ENCODE measurements around the gene SPECC1L.

The SPECC1L gene

DNA sequence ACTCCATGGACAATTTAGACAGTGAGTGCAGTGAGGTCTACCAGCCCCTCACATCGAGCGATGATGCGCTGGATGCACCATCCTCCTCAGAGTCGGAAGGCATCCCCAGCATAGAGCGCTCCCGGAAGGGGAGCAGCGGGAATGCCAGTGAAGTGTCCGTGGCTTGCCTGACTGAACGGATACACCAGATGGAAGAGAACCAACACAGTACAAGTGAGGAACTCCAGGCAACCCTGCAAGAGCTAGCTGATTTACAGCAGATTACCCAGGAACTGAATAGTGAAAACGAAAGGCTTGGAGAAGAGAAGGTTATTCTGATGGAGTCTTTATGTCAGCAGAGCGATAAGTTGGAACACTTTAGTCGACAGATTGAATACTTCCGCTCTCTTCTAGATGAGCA, 51.4 kb downstream of the SPECC1L start:
- TF ChIP-seq, protein P1, sequence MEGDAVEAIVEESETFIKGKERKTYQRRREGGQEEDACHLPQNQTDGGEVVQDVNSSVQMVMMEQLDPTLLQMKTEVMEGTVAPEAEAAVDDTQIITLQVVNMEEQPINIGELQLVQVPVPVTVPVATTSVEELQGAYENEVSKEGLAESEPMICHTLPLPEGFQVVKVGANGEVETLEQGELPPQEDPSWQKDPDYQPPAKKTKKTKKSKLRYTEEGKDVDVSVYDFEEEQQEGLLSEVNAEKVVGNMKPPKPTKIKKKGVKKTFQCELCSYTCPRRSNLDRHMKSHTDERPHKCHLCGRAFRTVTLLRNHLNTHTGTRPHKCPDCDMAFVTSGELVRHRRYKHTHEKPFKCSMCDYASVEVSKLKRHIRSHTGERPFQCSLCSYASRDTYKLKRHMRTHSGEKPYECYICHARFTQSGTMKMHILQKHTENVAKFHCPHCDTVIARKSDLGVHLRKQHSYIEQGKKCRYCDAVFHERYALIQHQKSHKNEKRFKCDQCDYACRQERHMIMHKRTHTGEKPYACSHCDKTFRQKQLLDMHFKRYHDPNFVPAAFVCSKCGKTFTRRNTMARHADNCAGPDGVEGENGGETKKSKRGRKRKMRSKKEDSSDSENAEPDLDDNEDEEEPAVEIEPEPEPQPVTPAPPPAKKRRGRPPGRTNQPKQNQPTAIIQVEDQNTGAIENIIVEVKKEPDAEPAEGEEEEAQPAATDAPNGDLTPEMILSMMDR (IDR thresholded peaks at IDR 0.05; ENCODE audit: low read depth, low read length): no peak
- no peak overlapping the region for H3K4me3 ChIP-seq (ENCODE audit: low read depth, low read length)

DNA sequence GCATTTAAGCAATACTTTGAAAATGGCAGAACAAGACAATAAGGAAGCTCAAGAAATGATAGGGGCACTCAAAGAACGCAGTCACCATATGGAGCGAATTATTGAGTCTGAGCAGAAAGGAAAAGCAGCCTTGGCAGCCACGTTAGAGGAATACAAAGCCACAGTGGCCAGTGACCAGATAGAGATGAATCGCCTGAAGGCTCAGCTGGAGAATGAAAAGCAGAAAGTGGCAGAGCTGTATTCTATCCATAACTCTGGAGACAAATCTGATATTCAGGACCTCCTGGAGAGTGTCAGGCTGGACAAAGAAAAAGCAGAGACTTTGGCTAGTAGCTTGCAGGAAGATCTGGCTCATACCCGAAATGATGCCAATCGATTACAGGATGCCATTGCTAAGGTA, 51.9 kb downstream of the SPECC1L start:
- no peak overlapping the region for H3K4me3 ChIP-seq (ENCODE audit: low read depth, low read length)

DNA sequence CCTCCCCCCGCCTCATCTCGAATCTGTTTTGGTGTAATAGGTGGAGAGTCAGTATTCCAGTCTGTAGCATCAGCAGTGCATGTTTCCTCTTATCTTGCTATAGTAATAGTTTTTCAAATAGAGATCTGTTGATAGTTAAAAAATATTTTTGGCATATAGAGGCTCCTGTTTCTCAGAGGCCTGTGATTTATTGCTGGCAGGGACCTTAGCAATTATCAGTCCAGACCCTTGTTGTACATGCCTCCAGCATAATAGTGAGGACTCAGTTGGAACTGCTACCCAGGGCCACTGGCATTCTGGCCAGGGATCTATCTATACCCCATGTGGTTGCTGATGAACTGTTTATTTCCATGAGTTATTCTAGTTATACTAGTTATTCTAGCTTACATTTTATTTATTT, 52.6 kb downstream of the SPECC1L start:
- TF ChIP-seq, protein P1 (IDR thresholded peaks at IDR 0.05; ENCODE audit: low read depth, low read length): no peak
- H3K4me3 ChIP-seq (ENCODE audit: low read depth, low read length): no peak overlapping the region

More for the DNA sequence above, 51.9 kb downstream of the SPECC1L start:
- TF ChIP-seq, protein P1 (IDR thresholded peaks at IDR 0.05; ENCODE audit: low read depth, low read length): no peak

DNA sequence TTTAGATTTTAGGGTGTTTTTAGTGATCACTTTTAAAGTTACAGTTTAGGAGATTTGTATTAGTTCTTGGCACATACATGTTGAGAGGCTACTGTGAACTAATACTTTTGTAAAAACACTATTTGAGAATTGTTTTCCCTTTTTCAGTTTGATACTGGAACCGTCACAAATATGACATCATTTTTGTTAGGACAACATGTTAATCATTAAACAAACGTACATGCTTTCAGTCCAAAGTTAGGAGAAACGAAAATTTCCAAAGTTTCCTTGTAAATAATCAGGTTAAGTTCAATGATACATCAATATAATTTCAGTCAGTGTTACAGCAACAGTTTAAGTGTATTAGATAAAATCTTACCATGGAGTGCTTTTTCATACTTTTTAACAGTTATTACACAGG, 53.1 kb downstream of the SPECC1L start:
- no peak overlapping the region for H3K4me3 ChIP-seq (ENCODE audit: low read depth, low read length)
- TF ChIP-seq, protein P1 (IDR thresholded peaks at IDR 0.05; ENCODE audit: low read depth, low read length): no peak

DNA sequence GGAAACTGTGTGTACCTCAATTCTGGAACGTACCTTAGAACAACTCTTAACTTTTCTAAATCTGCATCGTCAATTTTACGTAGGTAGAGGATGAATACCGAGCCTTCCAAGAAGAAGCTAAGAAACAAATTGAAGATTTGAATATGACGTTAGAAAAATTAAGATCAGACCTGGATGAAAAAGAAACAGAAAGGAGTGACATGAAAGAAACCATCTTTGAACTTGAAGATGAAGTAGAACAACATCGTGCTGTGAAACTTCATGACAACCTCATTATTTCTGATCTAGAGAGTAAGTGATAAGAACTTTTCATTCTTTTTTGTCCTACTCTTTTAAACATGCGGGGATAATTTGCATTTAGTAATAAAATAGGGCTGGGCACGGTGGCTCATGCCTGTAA, 53.5 kb downstream of the SPECC1L start:
- no peak overlapping the region for H3K4me3 ChIP-seq (ENCODE audit: low read depth, low read length)
- TF ChIP-seq, protein P1 (IDR thresholded peaks at IDR 0.05; ENCODE audit: low read depth, low read length): no peak

DNA sequence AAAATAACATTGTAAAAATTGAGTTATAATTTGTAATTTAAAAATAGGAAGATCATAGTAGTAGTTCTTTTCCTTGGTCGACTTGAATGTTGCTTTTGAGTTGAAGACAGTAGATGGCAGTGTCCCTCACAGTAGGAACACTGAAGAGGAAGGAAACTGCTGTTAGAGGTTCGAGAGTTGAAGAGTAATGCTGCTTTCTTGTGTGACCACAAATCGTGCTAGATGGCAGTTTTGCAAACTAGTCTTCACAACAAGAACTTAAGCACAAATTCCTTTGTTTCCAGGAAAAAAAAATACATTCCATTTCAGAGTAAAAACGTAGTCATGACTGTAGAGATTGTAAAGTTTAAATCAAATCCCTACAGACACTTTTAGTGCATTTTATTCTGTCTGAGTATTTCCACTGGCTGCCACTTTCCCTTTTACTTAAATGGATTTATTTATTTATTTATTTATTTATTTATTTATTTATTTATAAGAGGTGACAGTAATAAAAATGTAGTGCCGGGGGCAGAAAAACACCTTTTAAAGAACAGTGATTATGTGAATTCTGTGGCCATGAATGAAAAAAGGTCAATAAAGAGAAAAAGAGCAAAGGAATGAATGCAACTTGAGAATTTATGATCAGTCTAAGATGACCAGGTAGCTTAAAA, 54.6 kb downstream of the SPECC1L start:
- TF ChIP-seq, protein P1 (IDR thresholded peaks at IDR 0.05; ENCODE audit: low read depth, low read length): peak; percentile 48
- no peak overlapping the region for H3K4me3 ChIP-seq (ENCODE audit: low read depth, low read length)

DNA sequence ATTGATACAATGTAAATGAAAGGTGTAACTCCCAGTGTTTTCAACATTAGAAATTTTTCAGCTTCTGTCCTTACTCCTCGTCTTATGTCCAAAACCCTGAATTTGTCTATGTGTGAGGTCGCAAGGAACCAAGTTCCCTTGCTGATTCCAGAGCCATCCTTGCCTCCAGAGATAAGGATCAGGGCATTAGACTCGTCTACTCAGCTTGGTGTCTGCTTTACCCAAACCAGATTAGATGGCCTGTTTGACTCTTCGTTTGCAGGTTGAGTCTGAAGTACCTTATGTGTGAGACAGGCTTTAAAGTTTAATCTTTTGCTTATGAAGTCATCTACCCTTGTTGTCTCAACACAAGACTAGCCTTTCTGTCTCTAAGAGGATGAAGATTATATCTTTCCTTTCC, 55.6 kb downstream of the SPECC1L start:
- TF ChIP-seq, protein P1 (IDR thresholded peaks at IDR 0.05; ENCODE audit: low read depth, low read length): no peak
- H3K4me3 ChIP-seq (ENCODE audit: low read depth, low read length): no peak overlapping the region
